HG02885 (cell line): Measurements from ENCODE around the gene TAF4.
"Not testable (repeated sequence)": the region's sequence is repeated elsewhere in the genome, so short reads cannot be mapped to it uniquely, and the experiment has no call there.

ENCODE experiments used
- ATAC-seq: cut with Tn5 transposase; IDR thresholded peaks from one replicate; pipeline ENCODE4 v1.9.1; 2021; ENCODE audit warnings: mild to moderate bottlenecking; ENCODE audit not compliant: unreplicated experiment, poor library complexity

TAF4 gene

GRCh38 chr20:62083312-62083711, 17.6 kb upstream of the TAF4 start:
- no peak for ATAC-seq

- ATAC-seq, result no peak
Observed at GRCh38 chr20:62080249-62080990, 14.7 kb upstream of the TAF4 start.

- no peak for ATAC-seq
Observed at GRCh38 chr20:62079166-62079565, 13.5 kb upstream of the TAF4 start.

GRCh38 chr20:62073323-62073722, 7.6 kb upstream of the TAF4 start:
- no peak for ATAC-seq

- not testable (repeated sequence) for ATAC-seq
Observed at GRCh38 chr20:62071669-62072430, 6.2 kb upstream of the TAF4 start.

GRCh38 chr20:62069741-62070216, 4.1 kb upstream of the TAF4 start:
- ATAC-seq, result no peak

GRCh38 chr20:62068997-62069396, 3.3 kb upstream of the TAF4 start:
- no peak for ATAC-seq

- ATAC-seq, result no peak
Observed at GRCh38 chr20:62067547-62068260, 2.0 kb upstream of the TAF4 start.

- no peak for ATAC-seq
Observed at GRCh38 chr20:62066983-62067433, 1.3 kb upstream of the TAF4 start.

- peak; percentile 36 for ATAC-seq
Observed at GRCh38 chr20:62066339-62066982, 780 bp upstream of the TAF4 start.

- ATAC-seq, result peak; percentile 24
Observed at GRCh38 chr20:62064770-62065673, 659 bp downstream of the TAF4 start.

GRCh38 chr20:62063981-62064769, 1.5 kb downstream of the TAF4 start:
- no peak for ATAC-seq

- no peak for ATAC-seq
Observed at GRCh38 chr20:62063315-62063980, 2.2 kb downstream of the TAF4 start.

- ATAC-seq, result no peak
Observed at GRCh38 chr20:62062661-62063314, 2.9 kb downstream of the TAF4 start.

- no peak for ATAC-seq
Observed at GRCh38 chr20:62061851-62062423, 3.7 kb downstream of the TAF4 start.

GRCh38 chr20:62060631-62061541, 4.8 kb downstream of the TAF4 start:
- ATAC-seq, result no peak
